ENCODE results near the gene DIAPH2.

DNA sequence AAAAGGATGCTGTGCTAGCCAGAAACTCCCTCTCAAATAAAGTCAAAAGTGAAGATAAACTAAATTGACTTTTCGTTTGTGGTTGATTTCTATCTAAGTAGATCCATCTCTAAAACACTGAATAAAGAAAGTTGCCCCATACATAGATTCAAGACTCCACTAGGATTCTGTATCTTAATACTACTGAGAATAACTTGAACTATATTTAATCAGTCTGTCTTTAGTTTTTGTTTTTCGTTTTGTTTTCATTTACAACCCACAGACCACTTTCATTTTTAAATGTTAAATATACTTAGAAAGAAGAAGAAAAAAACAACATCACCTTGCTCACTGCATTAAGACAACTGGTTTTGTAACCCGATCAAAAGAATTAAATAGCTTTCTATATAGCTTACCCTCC lies 854.1 kb downstream of the DIAPH2 start:
- TF ChIP-seq POLR2A (IDR thresholded peaks at IDR 0.05; ENCODE audit: low read depth, low read length) (no peak), TAF1 (IDR thresholded peaks at IDR 0.05; ENCODE audit: low read depth, low read length) (no peak), POLR2AphosphoS5 (IDR thresholded peaks at IDR 0.05; ENCODE audit: low read depth, low read length) (no peak), SPI1 (IDR thresholded peaks at IDR 0.05; ENCODE audit: low read depth, low read length) (no peak), POU2F2 (IDR thresholded peaks at IDR 0.05; ENCODE audit: low read depth, low read length) (no peak), PAX5 (IDR thresholded peaks at IDR 0.05; ENCODE audit: insufficient read depth, low read length, severe bottlenecking) (no peak)

Data from GM12891 (cell line).